HepG2 (cell line): ENCODE results near the gene ETFB. TPM values are rescaled to one million over a fixed set of nuclear protein-coding genes. Genes with fewer than 3 reads are reported as not detected.
A peak's percentile ranks its signal among the peaks of the same experiment; 100 is the strongest.

Experiments
- HBP1 ChIP-seq: IDR thresholded peaks from 2 replicates; pipeline ENCODE4 v1.6.1; 2016; ENCODE audit warnings: low read depth, control low read depth
- MIER2 ChIP-seq: IDR thresholded peaks from 2 replicates; pipeline ENCODE4 v1.6.1; 2016; ENCODE audit warnings: missing biosample characterization, missing genetic modification reagents
- REST ChIP-seq, 2 experiments: IDR thresholded peaks; 2 replicates each; pipeline ENCODE4 v1.6.1; 2011 to 2012; ENCODE audit warnings: low read length in 2 of 2, borderline replicate concordance in 1 of 2, low read depth in 1 of 2, mild to moderate bottlenecking in 1 of 2, moderate library complexity in 1 of 2
- ZBTB37 ChIP-seq: sonication (generic); formaldehyde crosslinking; IDR thresholded peaks from 2 replicates; pipeline ENCODE4 v1.4.0; 2020; ENCODE audit warnings: mild to moderate bottlenecking, missing genetic modification reagents
- ZBTB4 ChIP-seq: sonication (generic); formaldehyde crosslinking; IDR thresholded peaks from 2 replicates; pipeline ENCODE4 v1.4.0; 2020; ENCODE audit warnings: missing genetic modification reagents, mild to moderate bottlenecking, borderline replicate concordance
- ZNF333 ChIP-seq: sonication (generic); formaldehyde crosslinking; IDR thresholded peaks from 2 replicates; pipeline ENCODE4 v1.4.0; 2020; ENCODE audit warnings: mild to moderate bottlenecking, missing genetic modification reagents, borderline replicate concordance
- ZNF550 ChIP-seq: sonication (generic); formaldehyde crosslinking; IDR thresholded peaks from 2 replicates; pipeline ENCODE4 v1.4.0; 2020; ENCODE audit warnings: mild to moderate bottlenecking, missing genetic modification reagents, borderline replicate concordance
- polyA plus RNA-seq, 8 experiments: library from polyadenylated mRNA; depleted of rRNA in 3 of 8; stranded (reverse) in 7 of 8; unstranded in 1 of 8; fragments of >200 nt; fragmentation: Illumina TruSeq in 4 of 8; extraction: Trizol in 4 of 8; gene quantifications; 2 replicates each; pipeline versions ENCODE4 v1.2.1 to v1.2.3, GENCODE V29; 2011 to 2016; ENCODE audit warnings: low read depth in 4 of 8, missing spikeins in 1 of 8, mixed read lengths in 1 of 8; ENCODE audit not compliant: insufficient read depth in 1 of 8
- total RNA-seq, 5 experiments: library from RNA; depleted of rRNA; stranded (reverse); fragments of >200 nt; fragmentation: Illumina TruSeq; extraction: Trizol; gene quantifications; 2 replicates each; pipeline ENCODE4 v1.2.3, GENCODE V29; 2016; ENCODE audit warnings: low read depth in 1 of 5

Gene ETFB
- total and polyA plus RNA-seq, 2 of the 13 experiments (the other 11 are each of a cell fraction or from before 2014, with no cell fraction given): 678 to 1,314 TPM

- TF ChIP-seq HBP1: no peak
- TF ChIP-seq ZNF550 (CRISPR knock-in tag): no peak
- peak; percentile 60 to 91 for TF ChIP-seq REST (IDR thresholded peaks at IDR 0.05; ENCODE audit: borderline replicate concordance in 1 of 2, low read depth in 1 of 2, low read length in 2 of 2)
- no peak for TF ChIP-seq ZBTB37 (CRISPR knock-in tag)
- no peak for TF ChIP-seq ZNF333
- no peak for TF ChIP-seq ZBTB4 (CRISPR knock-in tag)
- peak; percentile 85 for TF ChIP-seq MIER2
Observed at GRCh38 chr19:51318687-51319648, 47.2 kb downstream of the ETFB start (continued).
